Peyer's patch (tissue), 4 donors: ENCODE measurements around the gene DMPK. TPM values are rescaled to one million over a fixed set of nuclear protein-coding genes. Genes with fewer than 3 reads are reported as not detected.

Experiments
- DNase-seq, 3 donors: peaks; one replicate each; pipeline ENCODE4 v3.0.0-alpha.2; 2017 to 2019
- H3K27ac ChIP-seq, 4 donors: fragments of 200-600 bp; sonication (generic); one replicate each; pipeline ENCODE4 v1.5.1; 2016 to 2019
- H3K27me3 ChIP-seq, 2 donors: fragments of 200-600 bp; sonication (generic); one replicate each; pipeline ENCODE4 v1.5.1; 2019
- H3K36me3 ChIP-seq, 3 donors: fragments of 200-600 bp; sonication (generic); one replicate each; pipeline ENCODE4 v1.5.1; 2016 to 2019
- H3K4me1 ChIP-seq, 4 donors: fragments of 200-600 bp; sonication (generic); one replicate each; pipeline ENCODE4 v1.5.1; 2016 to 2019
- H3K4me3 ChIP-seq, 4 donors: fragments of 200-600 bp; sonication (generic); 1 replicate in 3 of 4; 2 replicates in 1 of 4; pipeline ENCODE4 v1.5.1; 2016 to 2019; ENCODE audit warnings: mild to moderate bottlenecking in 1 of 4
- H3K9me3 ChIP-seq, 4 donors: fragments of 200-600 bp; sonication (generic); one replicate each; pipeline ENCODE4 v1.5.1; 2016 to 2019; ENCODE audit warnings: mild to moderate bottlenecking in 1 of 4
- CTCF ChIP-seq, 6 experiments: fragments of 450-650 bp in 4 of 6; fragments of 200-600 bp in 2 of 6; sonication (generic) in 1 of 6; IDR thresholded peaks; one replicate each; pipeline ENCODE4 v1.5.1; 2017 to 2019; ENCODE audit warnings: antibody characterized with exemption in 6 of 6, mild to moderate bottlenecking in 3 of 6, moderate library complexity in 1 of 6
- POLR2A ChIP-seq, 2 donors: fragments of 450-650 bp; IDR thresholded peaks; one replicate each; pipeline ENCODE4 v1.5.1; 2017; ENCODE audit warnings: antibody characterized with exemption in 2 of 2, mild to moderate bottlenecking in 2 of 2, moderate library complexity in 2 of 2
- total RNA-seq, 4 donors: library from RNA; depleted of rRNA; stranded (reverse); fragments of >200 nt; gene quantifications; one replicate each; pipeline ENCODE4 v1.1.0, GENCODE V29; 2016

Gene DMPK
- total RNA-seq, 4 donors from 2014 or later = 10.5 to 63.5 (median 43.5) TPM

- H3K27ac ChIP-seq = no peak overlapping the region
Observed at GRCh38 chr19:45763691-45764294, 18.5 kb downstream of the DMPK start.

GRCh38 chr19:45762870-45763631, 19.2 kb downstream of the DMPK start:
- DNase-seq = no peak
- H3K4me1 ChIP-seq = peaks cover 0 to 36% (median 5%) of the 10 kb centered on the region in 4 donors
- no peaks in the 10 kb centered on the region for H3K27me3 ChIP-seq
- TF ChIP-seq CTCF (IDR thresholded peaks at IDR 0.05) (no peak), POLR2A (IDR thresholded peaks at IDR 0.05) (no peak)
- H3K36me3 ChIP-seq = no peaks in the 10 kb centered on the region
- no peaks in the 10 kb centered on the region for H3K9me3 ChIP-seq
- no peak overlapping the region for H3K27ac ChIP-seq
- no peak overlapping the region for H3K4me3 ChIP-seq

More at GRCh38 chr19:45763691-45764294, 18.5 kb downstream of the DMPK start:
- Histone ChIP-seq H3K9me3 (no peaks in the 10 kb centered on the region), H3K36me3 (no peaks in the 10 kb centered on the region), H3K4me3 (no peak overlapping the region), H3K27me3 (no peaks in the 10 kb centered on the region), H3K4me1 (peaks cover 0 to 36% (median 7%) of the 10 kb centered on the region in 4 donors)
- no peak for TF ChIP-seq POLR2A (IDR thresholded peaks at IDR 0.05)
- no peak for TF ChIP-seq CTCF (IDR thresholded peaks at IDR 0.05)
- DNase-seq = no peak

- Histone ChIP-seq H3K4me1 (peaks cover 0 to 32% (median 0%) of the 10 kb centered on the region in 4 donors), H3K27me3 (no peaks in the 10 kb centered on the region), H3K9me3 (no peaks in the 10 kb centered on the region), H3K27ac (no peak overlapping the region), H3K4me3 (no peak overlapping the region), H3K36me3 (no peaks in the 10 kb centered on the region)
- TF ChIP-seq POLR2A (IDR thresholded peaks at IDR 0.05) (no peak), CTCF (IDR thresholded peaks at IDR 0.05) (no peak)
- no peak for DNase-seq
Observed at GRCh38 chr19:45761714-45762113, 20.6 kb downstream of the DMPK start.

- H3K9me3 ChIP-seq = no peaks in the 10 kb centered on the region
- H3K4me1 ChIP-seq = peaks cover 0 to 5% (median 0%) of the 10 kb centered on the region in 4 donors
- no peaks in the 10 kb centered on the region for H3K36me3 ChIP-seq
- no peak overlapping the region for H3K4me3 ChIP-seq
- no peak for DNase-seq
- H3K27ac ChIP-seq = no peak overlapping the region
- no peak for TF ChIP-seq CTCF (IDR thresholded peaks at IDR 0.05)
- TF ChIP-seq POLR2A (IDR thresholded peaks at IDR 0.05) = no peak
- no peaks in the 10 kb centered on the region for H3K27me3 ChIP-seq
Observed at GRCh38 chr19:45758921-45759320, 23.4 kb downstream of the DMPK start.

- no peaks in the 10 kb centered on the region for H3K36me3 ChIP-seq
- H3K27ac ChIP-seq = no peak overlapping the region
- H3K4me3 ChIP-seq = no peak overlapping the region
- no peak for DNase-seq
- no peaks in the 10 kb centered on the region for H3K9me3 ChIP-seq
- no peak for TF ChIP-seq POLR2A (IDR thresholded peaks at IDR 0.05)
- TF ChIP-seq CTCF (IDR thresholded peaks at IDR 0.05) = no peak
- H3K27me3 ChIP-seq = no peaks in the 10 kb centered on the region
- no peaks in the 10 kb centered on the region for H3K4me1 ChIP-seq
Observed at GRCh38 chr19:45757695-45758094, 24.6 kb downstream of the DMPK start.
